Raji (cell line): ENCODE data around the gene CBLIF.

Experiments
- POLR2A ChIP-seq: IDR thresholded peaks from 2 replicates; pipeline ENCODE4 v1.6.1; 2011; ENCODE audit warnings: low read depth, low read length, control low read depth; ENCODE audit not compliant: insufficient read depth

CBLIF gene

GRCh38 chr11:59845399-59845798, at the start of gene CBLIF:
TSS of gene CBLIF (minus strand) at chr11:59845499. CDS start at chr11:59845453, 46 bp downstream.
- TF ChIP-seq POLR2A = no peak

- TF ChIP-seq POLR2A = no peak
Measured at GRCh38 chr11:59894616-59895015, 49.3 kb upstream of the CBLIF start.

DNA sequence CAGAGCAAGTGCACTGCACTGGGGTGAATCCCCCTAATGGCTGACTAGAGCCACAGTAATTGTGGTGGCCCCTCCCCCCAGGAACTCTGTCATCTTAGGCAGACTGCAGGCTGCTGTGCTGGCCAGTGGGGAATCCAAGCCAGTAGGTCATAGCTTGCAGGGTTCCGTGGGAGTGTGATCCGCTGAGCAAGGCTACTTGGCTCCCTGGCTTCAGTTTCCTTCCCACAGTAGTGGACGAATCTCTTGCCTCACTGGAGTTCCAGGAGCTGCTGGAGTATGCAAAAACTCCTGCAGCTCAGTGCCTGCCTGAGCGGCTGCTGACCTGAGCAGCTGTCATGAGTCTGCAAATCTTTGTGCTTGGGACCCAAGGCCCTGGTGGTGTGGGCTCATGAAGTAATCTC, 46.5 kb upstream of the CBLIF start:
- TF ChIP-seq POLR2A = no peak

DNA sequence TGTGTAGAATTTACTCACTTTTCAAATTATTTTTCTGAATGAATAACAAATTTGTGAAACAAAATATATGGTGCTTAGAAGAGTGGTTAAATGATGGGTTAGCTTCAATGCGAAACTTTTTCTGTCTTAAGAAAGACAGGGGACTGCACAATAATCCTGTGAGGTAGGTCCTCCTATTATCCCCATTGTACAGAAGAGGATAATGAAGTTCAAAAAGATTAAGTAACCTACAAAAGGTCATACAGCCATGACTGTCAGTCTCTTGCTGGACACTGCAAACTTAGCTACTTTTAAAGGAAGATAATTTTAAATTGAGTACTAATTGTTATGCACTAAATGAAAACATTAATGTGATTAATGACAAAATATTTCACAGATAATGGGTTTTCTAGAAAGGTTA, 38.3 kb upstream of the CBLIF start:
- no peak for TF ChIP-seq POLR2A

GRCh38 chr11:59879567-59879966, 34.3 kb upstream of the CBLIF start:
- no peak for TF ChIP-seq POLR2A

- TF ChIP-seq POLR2A = no peak
Measured at GRCh38 chr11:59878575-59878974, 33.3 kb upstream of the CBLIF start, which contains the start of gene OOSP3. TSS of gene OOSP3 (plus strand) at chr11:59878782. CDS start at chr11:59878809, 27 bp downstream.

GRCh38 chr11:59877784-59878183, 32.5 kb upstream of the CBLIF start:
- no peak for TF ChIP-seq POLR2A

GRCh38 chr11:59877325-59877724, 32.0 kb upstream of the CBLIF start:
- TF ChIP-seq POLR2A = no peak

DNA sequence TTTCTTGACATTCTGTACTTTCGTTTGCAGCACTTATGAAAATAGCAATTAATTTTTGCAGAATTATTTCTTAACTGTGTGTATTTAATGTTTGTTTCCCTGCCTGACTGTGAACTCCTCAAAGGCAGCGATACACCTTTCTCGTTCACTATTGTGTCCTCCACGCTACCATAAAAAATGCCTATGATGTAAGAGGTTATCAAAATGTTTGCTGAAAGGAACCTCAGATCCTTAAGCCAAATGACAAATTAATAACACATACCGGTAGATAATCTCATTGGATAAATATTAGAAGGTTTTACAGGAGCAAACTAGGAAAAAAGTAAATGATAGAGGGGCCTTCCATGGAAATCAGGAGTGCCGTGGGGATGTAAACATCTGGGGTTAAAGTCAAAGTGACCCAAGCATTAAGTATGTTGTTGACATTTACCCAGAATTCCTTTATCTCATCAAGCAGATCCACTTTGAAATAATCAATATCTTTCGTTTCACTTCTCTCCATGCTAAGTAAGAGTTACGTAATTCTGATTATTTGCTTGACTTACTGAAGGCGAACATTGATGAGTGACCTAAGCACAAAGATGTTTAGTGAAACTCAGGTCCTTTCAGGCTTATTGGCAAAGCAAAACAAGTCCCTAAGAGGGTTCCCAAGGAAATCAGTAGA, 30.7 kb upstream of the CBLIF start:
- TF ChIP-seq POLR2A = no peak

GRCh38 chr11:59872076-59872475, 26.8 kb upstream of the CBLIF start:
- TF ChIP-seq POLR2A = no peak

GRCh38 chr11:59867946-59868345, 22.6 kb upstream of the CBLIF start:
- no peak for TF ChIP-seq POLR2A

GRCh38 chr11:59866836-59867235, 21.5 kb upstream of the CBLIF start:
- TF ChIP-seq POLR2A = no peak

DNA sequence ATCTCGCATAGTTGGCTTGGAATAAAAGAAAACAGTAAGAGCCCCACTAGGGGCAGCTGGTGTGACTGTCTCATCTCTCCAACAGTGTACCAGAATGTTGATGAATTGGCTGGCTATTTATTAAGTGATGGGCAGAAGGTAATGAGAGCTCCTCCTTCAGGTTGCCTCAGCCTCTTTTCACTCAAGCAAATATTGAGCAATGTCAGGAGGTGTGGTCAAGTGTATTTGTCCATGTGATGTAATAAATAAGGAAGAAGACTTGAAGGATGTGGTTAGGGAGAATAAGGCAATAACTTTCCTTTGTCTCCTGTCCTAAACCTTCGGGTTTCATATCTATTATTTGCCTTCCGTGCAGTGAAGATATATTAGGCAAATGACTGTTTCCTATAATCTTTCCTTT, 21.1 kb upstream of the CBLIF start, which contains the start of gene TCN1:
Gene TCN1 (minus strand): TSS at position 91 of the 400 bp plus-strand sequence. CDS start 17 bp downstream, at position 74.
- no peak for TF ChIP-seq POLR2A

DNA sequence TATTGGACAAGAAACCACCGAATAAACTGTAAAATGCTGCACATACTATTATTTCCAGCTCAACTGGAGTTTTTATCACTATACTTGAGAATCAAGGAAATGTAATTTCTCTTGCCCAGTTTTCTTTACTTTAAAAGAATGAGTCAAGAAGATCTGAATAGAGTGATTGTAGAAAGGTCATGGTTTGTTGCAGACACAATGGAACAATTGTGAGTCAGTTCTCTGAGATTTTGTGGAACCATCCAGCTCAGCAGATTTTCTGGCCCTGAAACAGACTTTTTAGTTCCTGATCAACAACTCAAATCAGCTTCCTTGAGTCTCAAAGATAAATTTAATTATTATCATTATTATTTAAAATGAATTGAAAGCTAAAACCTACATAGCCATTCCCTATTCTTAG, 19.7 kb upstream of the CBLIF start:
- no peak for TF ChIP-seq POLR2A

GRCh38 chr11:59862252-59862651, 17.0 kb upstream of the CBLIF start:
- no peak for TF ChIP-seq POLR2A

DNA sequence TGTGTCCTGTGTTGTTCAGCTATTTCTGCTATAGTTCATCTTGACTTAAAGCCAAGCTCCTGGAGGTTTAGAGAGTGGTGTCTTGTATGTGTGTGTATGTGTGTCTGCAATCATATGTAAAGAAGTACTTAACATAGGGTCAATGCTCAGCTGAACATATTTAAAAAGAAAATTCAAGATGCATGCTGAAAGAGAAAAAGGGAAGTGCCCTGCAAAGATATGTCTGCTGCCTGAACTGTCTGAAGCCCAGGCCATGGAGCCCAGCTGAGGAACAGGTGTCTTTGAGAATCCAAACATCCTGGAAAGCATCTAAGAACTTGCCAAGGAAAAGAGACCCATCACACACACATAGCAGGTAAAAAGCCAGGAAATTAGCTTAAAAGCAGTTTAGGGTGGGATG, 14.4 kb upstream of the CBLIF start:
- TF ChIP-seq POLR2A = no peak
